ENCODE measurements around the gene GRAMD2B.

GRAMD2B gene

GRCh38 chr5:126484253-126484652 lies 61.0 kb downstream of the GRAMD2B start:
- no peak for DNase-seq

DNA sequence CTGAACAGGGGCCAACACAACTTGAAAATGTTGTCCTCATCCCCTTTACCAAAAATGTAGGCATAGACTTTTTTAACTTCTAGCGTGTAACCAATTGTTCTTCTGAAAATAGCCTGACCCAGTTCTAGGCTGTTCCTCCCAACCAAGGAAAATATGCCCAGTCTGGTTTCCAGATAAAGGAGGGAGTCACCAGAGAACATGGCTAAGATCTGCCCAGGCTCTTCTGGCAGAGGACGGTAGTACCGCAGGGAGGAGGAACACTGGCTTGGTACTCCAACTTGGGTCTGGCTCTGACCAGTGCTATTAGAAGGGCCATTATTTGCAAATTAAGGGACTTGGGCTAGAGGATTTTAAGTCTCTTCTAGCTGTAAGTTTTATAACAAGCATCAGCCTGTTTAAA lies 63.1 kb downstream of the GRAMD2B start:
- DNase-seq: no peak

- DNase-seq: no peak
These were observed 64.4 kb downstream of the GRAMD2B start for GRCh38 chr5:126487596-126487995.

DNA sequence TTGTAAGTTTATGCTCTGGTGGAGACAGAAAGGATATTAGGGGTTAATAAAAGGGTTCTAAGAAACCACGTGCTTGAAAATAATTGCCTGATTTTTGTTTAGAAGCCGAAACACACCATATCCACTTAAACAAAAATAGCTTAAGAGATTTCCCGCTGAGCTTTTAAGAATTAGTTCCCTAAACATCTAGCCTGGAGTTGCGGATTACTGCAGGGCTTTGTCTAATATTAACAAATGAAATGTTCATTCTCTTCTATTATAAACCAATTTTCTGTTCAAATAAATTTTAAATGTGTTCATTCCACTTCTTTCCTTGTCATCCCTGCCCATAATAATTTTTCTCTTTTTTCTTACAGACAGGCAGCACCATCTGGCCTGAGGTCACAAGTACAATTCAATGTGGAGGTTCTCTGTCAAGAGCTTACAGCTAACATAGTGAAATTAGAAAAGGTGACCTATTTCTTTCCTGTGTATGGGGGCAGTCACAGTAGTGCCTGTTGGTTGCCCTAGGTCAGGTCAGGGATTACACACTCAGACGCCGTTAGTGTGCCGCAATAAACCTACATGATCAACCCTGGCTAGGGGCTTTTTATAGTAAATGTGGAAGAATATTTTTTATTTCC lies 65.3 kb downstream of the GRAMD2B start:
- DNase-seq: no peak

- no peak for DNase-seq
These were observed 67.1 kb downstream of the GRAMD2B start for GRCh38 chr5:126490167-126490940.

DNA sequence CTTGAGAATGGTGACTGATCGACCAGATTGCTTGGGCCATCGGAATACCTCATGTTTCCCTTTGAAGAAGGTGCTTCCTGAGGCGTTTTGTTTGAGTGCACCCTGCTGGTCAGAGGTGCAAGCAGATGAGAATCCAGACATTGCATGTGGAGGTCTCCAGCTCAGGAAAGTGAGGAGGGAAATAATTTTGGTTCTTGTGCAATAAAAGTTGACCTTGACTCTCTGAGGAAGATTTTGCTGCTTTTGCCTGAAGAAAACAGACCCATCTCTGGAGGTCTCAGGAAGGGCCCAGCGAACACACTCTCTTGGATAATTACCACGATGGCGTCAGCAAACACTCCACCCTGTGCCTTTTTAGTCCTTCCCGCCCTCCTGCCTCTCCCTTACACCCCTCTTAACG lies 69.7 kb downstream of the GRAMD2B start:
- DNase-seq: no peak

DNA sequence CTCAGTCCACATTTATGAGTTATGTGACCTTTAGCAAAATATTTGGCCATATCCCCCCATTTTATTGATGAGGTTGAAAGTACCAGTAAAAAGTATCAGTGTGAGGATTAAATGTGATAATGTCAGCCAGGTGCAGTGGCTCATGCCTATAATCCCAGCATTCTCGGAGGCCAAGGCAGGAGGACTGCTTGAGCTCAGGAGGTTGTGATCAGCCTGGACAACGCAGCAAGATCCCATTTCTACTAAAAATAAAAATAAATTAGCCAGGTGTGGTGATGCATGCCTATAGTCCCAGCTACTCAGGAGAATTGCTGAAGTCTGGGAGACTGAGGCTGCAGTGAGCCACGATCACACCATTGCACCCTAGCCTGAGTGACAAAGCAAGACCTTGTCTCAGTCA lies 71.2 kb downstream of the GRAMD2B start:
- DNase-seq: no peak

GRCh38 chr5:126497506-126497905 lies 74.3 kb downstream of the GRAMD2B start:
- DNase-seq: no peak

DNA sequence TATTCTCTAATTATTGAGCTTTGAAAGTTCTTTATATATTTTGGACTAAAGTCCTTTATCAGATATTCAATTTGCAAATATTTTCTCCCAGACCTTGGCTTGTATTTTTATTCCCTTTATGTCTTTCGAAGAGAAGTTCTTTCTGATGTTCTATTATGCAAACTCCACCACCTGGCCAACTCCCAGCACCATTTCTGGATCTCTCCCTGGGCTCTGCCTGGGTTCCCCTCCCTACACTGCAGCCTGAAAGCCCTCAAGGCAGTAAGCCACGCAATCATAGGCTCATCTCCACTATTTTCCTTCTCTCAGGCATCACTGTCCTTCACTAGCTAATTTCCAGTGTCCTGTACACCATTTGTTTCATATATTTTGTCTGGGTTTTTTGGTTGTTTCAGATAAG lies 76.1 kb downstream of the GRAMD2B start:
- no peak for DNase-seq

GRCh38 chr5:126499853-126500342 lies 76.7 kb downstream of the GRAMD2B start:
- DNase-seq: no peak

GRCh38 chr5:126501448-126501847 lies 78.2 kb downstream of the GRAMD2B start:
- no peak for DNase-seq

DNA sequence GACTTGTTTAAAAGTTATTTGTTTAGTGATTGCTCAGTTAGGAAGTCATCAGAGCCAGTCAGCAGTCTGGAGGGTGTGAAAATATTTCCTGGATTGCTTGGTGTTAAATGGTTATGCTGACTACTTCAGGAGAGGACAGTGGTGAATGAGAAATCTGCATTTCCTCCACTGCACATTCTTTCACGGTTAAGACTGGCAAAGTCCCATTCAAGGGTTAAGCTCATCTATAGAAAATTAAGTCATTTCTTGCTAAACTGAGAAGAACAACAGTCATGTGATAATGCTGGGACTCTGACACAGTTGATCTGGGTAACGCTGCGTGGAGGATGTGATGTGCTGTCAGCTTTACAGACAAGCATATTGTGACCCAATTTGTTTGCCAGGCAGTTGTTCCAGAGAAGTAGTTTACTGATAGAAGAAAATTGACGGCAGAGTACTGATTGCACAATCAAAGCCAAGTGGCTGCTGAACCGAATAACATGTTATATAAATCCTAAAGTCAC lies 80.4 kb downstream of the GRAMD2B start:
- DNase-seq: no peak

- no peak for DNase-seq
These were observed 82.9 kb downstream of the GRAMD2B start for GRCh38 chr5:126506079-126506478.

DNA sequence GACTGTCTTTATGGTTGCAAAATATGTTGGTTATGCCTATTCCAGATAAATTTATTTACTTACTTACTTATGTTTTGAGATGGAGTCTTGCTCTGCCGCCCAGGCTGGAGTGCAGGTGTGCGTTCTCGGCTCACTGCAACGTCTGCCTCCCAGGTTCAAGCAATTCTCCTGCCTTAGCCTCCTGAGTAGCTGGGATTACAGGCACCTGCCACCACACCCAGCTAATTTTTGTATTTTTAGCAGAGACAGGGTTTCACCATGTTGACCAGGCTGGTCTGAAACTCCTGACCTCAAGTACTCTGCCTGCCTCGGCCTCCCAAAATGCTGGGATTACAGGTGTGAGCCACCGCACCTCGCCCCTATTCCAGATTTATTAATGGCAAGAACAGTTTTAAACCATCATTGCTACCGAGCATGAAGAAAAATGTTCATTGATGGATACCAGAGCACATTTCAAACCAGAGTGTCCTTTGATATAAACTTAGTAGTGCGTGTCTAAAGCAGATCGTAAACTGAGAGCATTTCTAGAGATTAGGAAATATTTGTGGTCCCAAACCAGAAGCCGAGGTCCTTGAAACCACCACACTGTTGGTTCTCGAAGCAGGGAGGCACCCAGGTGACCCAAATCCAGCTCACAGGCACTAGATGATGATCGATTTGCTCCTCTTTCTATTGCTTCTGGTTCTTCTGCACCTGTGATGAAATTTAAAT lies 85.2 kb downstream of the GRAMD2B start:
- DNase-seq: no peak

DNA sequence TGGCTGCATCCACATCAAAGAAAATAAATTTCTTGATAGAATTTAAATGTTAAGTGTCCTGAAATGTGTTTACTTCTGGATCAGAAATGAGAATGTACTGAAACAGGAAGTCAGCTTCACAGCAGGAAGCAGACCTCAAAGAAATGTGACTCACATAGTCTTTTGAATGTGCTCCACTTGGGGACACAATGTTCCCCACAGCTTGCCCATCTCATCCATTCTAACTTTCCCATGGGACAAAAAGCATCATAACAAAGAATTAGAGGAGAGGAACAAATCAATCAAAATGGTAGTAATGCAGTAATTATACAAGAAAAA lies 85.7 kb downstream of the GRAMD2B start:
- DNase-seq: no peak

DNA sequence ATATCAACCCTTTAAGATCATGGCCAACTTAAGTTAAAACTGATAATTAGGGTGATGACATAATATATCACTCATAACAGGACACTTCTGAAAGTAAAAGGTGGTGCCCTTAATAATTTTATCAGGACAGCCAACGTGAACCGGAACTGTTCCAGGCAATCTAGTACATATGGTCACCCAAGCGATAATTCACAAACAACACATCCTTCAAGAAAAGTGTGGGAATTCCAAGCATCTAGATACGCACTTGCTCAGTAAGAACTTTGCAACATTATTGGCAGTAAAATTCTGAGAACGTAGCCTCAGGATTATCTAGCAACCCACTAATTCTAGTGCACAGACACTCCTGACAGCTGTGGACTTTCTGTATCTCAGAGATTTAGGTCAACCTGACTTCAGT lies 86.1 kb downstream of the GRAMD2B start:
- DNase-seq: no peak

GRCh38 chr5:126511961-126512360 lies 88.8 kb downstream of the GRAMD2B start:
- DNase-seq: no peak

GRCh38 chr5:126512451-126512850 lies 89.2 kb downstream of the GRAMD2B start:
- no peak for DNase-seq

DNA sequence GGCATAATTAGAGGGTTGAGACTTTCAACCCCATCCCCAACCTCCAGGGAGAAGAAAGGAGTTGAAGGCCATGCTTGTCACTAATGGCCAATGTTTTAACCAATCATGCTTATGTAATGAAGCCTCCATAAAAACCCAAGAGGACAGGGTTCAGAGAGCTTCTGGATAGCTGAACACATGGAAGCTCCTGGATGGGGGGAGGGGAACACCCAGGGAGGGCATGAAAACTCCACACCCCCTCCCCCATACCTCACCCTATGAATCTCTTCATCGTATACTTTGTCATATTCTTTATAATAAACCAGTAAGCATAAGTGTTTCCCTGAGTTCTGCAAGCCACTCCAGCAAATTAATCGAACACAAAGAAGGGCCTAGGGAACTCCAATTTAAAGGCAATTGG lies 90.1 kb downstream of the GRAMD2B start:
- no peak for DNase-seq

GRCh38 chr5:126513703-126514102 lies 90.5 kb downstream of the GRAMD2B start:
- DNase-seq: no peak

DNA sequence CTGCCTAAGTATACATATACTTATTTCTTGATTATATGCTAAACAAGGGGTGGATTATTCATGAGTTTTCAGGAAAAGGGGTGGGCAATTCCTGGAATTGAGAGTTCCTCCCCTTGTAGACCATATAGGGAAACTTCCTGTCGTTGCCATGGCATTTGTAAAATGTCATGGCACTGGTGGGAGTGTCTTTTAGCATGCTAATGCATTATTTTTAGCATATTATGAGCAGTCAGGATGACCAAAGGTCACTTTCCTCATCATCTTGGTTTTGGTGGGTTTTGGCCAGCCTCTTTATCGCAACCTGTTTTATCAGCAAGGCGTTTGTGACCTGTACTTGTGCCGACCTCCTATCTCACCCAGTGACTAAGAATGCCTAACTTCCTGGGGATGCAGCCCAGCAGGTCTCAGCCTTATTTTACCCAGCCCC lies 90.9 kb downstream of the GRAMD2B start:
- DNase-seq: no peak

DNA sequence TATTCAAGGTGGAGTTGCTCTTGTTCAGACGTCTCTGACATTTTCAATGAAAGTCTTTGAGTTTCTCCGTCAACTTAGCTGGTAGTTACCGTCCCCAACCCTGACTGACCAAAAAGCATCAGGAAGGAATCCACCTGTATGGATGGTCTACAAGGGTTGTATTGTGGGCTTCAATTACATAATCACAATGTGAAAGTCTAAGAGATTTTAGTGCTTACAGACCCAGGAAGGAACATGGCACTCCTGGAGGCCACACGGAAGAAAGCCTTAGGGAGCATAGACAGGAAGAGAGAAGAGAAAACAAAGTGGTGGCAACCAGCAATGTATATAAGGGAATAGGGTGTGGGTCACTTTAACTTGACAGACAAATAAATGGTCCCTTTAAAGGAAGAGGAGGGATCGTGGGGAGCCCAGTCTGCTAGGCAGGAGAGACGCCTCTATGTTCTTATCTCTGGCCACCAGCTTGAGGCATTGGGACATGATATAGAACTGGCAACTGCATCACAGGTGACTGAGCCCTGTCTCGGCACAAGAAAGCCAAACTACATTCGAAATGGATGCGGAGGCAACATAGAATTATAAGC lies 91.4 kb downstream of the GRAMD2B start:
- DNase-seq: no peak

DNA sequence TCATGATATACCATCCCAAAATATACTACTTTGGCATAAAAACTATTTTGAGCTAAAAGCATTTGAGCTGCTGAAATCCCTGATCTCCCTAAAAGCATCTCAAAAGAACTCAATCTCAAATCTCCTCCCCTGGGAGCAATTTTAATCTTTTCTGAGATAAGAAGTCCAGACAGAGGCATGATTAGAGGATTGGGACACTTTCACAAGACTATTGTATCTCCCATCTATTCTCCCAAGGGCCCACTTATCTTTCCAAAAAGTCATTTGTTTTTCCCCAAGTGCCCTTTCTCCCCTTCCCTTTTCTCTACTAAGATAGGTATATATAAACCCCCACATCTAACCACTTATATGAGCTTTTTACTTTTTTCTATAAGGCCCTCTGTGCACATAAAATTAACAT lies 92.1 kb downstream of the GRAMD2B start:
- no peak for DNase-seq

DNA sequence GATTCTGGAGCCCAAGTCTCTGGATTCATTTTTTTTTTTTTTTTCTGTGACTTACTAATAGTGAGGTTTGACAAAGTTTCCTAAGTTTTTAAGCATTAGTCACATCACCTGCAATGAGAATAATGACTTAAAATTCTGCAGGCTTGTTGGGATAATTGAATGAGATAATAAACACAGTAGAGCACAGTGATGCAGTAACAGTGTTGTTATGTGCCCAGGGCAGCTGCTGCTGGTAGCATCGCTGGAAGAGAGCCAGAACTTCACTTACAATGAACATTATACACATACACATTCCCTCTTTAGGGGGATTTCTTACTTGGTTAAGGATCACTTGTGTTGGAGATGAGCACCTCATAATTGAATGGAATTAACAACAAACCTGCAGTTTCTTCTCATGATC lies 92.9 kb downstream of the GRAMD2B start:
- DNase-seq: no peak
